Effector CD8-positive, alpha-beta T cell (primary cell): ENCODE measurements around the gene BLOC1S4.
"Not testable (repeated sequence)": the region's sequence is repeated elsewhere in the genome, so short reads cannot be mapped to it uniquely, and the experiment has no call there.

Experiments
- DNase-seq: peaks from one replicate; lab custom pipeline; 2025; lab: John Stamatoyannopoulos, UW

The BLOC1S4 gene

DNA sequence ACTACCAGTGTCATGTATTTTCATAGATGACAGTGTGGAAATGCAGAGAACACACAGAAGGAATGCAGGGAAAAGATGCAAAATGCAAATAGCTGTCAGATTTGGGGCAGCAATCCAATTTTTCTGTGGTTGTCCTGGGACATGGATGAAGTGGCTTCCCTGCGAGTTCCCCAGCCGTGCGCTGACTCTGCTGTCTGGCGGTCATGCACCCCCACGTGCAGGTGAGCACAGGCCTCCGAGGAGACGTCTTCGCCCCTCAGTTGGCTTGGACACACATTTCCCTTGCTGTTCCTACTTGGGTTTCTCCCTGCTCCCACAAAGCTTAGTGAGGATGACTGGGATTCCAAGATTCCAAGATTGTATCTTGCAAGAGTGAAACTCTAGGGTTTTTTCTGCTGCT is 24.4 kb downstream of the BLOC1S4 start:
- no peak for DNase-seq

DNA sequence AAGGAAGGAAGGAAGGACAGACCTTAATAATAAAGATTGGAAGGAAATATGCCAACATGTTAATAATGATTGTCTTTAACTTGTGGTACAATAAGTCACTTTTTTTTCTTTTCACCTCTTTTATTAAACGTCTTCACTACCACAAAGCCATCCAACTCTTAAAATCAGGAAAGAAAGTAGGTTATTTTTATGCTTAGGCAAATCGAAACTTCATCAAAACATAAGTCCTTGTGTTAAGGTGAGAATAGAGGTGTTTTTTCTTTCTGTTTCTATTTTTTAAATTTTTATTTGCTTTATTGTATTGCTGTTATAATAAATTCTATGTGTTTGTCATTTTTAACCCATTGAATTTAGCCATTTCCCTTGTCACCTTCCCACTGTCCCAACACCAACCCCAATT is 26.5 kb downstream of the BLOC1S4 start:
- DNase-seq, result no peak

DNA sequence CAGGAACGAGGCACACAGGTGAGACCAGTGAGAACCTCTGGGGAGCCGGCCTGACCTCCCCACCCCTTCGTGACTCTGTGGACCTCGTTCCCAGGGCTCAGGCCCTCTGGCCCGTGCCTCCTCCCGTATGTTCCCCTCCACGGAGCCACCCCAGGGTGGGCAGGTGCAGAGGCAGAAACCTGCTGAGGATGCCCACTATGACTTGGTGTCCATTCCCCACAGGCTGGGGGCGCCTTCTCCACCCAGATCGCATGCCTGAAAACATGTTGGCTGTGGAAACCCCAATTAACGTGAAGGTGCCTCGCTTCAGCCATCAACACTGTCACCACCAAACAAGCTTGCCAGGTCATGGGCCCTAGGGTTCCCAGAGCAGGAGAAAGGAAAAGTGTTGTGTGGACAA is 27.0 kb downstream of the BLOC1S4 start:
- DNase-seq, result no peak

DNA sequence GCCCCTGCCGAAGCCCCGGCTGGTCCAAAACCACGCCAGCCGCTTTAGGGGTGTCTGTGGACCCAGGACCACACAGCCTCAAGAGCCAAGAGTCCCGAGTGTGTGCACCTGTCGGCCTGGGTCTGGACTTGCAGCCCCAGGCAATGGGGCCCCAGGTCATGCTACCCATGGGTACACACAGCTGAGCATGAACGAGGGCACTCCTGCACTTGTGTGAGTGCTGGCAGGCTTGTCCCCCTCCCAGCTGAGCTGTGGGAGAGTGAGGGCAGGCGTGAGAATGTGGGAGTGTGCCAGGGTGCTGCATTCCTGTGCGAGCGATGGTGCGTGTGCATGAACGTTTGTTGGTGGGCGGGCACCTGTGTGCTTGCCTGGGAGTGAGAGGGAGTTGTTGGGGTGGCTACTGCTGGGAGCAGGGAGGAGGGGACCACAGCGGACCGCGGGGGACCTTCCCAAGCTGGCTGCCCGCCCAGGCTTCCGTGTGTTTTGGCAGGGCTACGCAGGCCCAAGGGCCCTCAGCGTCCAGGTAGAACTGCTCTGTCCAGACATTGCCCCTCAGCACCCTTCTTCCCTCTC is 30.8 kb downstream of the BLOC1S4 start:
- DNase-seq, result no peak

DNA sequence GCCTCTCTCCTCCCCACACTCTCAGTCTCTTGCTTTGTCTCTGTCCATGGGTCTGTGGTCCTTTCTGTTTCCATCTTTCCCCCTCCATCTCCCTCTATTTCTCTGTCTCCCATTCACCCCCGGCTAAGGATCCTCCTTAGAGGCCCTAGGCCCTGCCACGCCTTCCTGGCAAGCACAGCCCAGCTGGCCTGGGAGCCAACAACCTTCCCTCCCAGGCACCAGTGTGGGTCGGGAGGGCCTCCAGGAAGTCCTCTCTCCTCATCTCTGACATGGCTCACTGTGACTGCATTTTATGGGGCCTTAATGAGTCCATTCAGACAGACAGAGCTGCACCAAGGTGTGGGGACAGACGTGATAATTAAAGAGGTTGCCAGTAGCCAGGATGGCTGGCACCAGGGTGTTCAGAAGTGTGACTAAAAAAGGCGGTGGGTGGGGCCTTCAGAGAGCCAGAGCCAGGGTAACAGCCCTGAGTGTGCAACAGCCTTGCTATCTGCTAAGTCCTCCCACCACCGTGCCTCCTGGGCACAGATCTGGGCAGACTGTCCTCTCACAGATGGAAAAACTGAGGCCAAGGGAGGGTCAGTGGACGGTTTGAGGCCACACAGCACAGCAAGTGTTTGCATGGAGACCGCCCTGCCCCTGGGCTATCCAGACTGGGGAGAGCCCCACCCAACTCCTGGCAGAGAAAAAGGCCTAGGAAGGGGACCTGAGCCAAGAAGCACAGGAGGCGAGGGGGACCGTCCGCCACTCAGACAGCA is 31.5 kb downstream of the BLOC1S4 start:
- DNase-seq, result no peak

DNA sequence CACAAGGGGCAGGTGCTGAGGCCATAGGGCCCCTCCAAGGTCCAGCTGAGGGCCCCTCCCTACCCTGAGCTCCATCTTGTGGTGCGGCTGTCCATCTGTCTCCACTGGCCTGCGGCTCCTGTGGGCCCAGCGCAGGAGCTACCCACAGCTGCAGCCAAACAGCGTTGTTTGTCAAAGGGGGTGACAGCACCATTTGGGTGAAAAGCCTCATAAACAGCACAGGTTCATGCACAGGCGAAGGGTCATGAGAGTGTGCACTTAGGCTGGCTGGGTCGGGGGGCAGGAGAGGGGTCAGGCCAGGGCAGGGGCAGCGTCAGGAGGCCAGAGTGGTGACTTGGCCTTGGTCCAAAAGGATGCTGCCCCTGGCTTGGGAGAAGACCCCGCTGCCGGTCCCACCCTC is 32.3 kb downstream of the BLOC1S4 start:
- DNase-seq, result no peak

DNA sequence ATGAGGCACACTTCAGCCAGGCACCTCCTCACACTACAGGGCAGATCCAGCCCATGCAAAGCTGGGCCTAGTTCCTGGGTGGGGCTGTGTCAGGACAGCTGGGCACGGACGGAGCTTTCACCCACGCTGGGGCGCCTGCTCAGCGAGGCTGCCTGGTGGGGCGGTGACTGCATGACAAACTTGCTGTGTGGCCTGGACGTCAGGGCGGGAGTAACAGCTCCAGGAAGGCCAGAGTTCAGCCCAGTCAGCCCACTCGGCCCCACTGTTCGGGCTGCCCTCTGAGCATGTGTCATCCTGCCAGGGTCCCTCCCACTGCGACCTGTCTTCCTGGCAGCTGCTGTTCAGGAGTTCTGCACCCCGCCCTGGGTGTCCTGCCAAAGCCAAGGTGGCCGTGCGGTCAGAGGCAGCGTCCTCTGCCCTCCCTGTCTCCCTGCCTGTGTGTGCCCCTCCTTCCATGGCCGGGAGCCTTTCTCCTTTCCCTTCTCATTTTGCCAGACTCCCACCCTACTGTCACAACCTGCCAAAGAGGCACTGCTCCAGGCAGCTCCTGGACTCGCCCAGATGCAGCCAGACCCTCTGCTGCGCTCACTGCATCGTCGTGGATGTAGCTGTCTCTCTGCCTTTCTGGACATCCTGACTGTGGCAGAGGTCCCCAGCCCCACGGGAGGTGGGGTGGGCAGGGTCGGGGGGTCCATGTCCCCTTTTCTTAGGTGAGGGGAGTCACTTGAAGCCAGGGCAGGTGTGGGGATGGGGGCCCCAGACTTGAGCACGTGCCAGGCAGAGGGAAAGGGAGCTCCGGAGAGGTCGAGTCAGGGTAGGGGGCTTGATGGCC is 33.6 kb downstream of the BLOC1S4 start:
- no peak for DNase-seq

DNA sequence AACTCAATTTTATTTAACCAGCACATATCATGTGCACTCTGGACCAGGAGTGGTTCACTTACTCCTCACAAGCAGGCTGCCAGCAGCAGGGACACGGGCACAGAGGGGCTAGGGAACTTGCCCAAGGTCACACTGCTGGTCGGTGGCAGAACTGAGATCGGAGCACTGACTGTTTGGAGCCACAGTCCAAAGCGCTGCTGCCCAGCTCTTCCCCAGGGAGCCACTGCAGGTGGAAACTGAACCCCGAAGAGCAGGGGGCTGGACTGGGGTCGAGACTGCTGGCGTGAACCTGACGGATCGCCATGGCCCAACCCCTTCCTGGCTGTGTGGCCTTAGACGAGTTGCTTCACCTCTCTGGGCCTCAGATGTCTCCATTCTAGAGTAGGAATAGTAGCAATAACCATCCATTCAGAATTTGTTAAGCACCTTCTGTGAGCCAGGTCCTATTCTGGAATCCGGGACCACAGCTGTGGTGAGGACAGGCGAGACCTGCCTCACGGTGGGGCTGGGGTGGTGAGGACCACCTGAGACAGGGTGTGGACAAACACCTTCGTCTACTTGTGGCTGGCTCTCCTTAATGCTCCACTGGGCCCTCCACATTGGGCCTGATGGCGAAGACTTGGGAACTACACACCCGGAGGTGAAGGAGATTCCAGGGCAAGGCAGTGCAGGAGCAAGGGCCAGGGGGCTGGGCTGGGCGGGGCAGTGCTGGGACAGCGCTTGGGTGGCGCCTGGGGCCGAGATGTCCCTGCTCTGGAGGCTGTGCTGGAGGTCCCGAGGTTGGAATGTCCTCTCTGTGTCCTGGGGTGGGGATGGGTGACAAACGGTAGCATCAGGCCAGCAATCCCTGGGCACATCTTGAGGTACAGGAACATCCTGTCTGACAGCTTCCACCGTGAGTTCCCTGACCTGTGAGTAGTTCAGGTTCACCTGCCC is 34.6 kb downstream of the BLOC1S4 start:
- no peak for DNase-seq

DNA sequence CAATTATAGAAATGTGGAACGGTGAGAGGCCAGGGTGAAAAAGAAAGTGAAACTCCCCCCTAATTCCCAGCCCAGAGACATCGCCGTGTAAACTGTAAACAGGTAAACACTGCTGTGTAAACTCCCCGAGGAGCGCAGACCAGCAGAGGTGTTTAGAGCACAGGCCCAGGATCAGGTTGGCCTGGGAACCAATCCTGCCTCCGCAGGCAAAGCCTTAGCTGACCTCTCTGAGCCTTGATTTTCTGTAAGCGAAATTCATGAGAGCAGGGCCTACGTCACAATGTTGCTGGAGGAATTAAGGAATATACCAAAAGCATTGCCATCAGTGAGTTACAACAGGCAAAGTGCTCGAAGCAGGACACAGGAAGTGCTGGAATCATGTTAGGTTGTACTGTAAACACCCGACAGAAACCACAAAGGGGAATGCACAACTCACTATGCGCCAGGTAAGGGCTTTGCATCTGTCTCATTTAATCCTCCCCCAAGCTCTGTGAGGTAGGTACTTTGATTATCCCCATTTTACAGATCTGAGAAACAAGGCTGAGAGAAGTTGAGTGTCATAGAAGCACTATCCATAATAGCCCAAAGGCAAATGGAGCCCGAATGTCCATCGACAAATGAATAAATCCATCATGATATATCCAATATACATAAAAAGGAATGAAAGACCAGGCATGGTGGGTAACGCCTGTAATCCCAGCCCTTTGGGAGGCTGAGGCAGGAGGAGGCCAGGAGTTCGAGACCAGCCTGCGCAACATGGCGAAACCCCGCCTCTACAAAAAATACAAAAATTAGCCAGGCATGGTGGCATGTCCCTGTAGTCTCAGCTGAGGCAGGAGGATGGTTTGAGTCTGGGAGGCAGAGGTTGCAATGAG is 35.9 kb downstream of the BLOC1S4 start:
- DNase-seq, result no peak

DNA sequence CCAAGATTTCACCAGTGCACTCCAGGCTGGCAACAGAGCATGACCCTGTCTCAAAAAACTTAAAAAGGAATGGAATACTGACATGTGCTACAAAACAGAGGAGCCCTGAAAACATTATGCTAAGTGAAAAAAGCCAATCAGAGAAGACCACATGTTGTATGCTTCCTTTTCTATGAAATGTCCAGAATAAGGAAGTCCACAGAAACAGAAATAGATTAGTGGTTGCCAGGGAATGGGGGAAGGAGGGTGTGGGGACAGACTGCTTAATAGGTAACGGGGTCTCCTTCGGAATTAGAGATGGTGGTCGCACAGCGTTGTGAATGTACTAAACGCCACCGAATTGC is 36.5 kb downstream of the BLOC1S4 start:
- DNase-seq, result no peak

DNA sequence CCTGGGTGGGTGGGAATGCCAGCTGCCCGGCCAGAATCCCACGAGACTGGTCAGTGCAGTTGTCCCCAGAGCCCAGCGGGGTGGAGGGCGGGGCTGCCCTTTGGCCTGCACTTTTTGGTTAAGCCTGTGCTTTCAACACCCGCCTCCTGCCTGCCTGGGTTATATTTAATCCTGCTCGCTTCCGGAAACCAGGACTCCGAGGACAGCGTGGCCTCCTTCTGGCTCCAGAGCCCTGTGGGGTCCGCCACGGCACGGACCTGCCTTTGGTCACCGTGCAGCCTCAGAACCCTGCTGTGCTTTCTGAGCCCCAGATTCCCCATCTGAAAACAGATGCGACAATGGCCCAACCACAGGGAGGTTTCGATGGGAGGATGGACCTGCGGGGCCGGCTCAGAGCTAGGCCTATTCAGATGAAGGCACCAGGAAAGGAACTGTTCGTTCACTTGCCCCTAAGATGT is 37.2 kb downstream of the BLOC1S4 start:
- DNase-seq, result no peak

DNA sequence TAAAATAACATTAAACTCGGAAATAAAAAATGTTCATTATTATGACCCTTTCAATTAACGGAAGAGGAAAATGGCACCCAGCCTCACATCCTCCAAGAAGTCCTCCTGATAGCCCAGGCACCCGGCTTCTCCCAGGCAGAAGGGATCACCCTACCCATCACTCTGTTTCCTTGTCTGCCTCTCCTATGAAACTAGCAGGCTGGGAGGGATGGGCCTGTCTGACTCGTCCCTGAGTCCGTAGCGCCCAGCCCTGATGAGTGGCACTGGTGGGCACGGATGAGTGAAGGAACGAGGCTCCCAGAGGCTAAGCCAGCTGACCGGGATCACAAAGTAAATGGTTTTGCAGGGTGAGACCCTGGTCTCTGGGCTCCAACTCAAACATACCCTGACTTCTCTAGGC is 37.9 kb downstream of the BLOC1S4 start:
- no peak for DNase-seq

DNA sequence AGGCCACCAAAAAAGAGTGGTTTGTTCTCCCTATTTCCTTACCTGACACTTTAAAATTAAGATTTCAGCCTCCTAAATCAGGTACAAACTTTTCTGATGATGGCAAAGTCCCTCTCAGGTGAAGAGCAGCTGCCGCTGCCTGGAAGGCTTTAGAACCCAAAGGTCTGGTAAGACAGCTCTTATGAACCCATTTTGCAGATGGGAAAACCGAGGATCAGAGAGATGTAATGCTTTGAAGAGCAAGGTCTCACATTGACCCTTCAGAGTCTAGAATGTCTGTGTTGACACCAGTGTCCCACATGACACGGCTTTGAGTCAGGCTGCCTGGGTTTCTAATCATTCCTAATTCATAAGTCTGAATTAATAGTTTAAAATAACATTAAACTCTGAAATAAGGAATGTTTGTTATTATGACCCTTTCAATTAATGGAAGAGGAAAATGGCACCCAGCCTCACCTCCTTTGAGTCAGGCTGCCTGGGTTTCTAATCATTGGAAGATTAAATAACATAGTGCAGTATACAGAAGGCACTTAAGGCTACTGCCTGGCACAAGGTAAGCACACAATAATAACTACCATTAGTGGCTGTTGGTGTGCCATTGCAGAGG is 38.6 kb downstream of the BLOC1S4 start:
- no peak for DNase-seq

DNA sequence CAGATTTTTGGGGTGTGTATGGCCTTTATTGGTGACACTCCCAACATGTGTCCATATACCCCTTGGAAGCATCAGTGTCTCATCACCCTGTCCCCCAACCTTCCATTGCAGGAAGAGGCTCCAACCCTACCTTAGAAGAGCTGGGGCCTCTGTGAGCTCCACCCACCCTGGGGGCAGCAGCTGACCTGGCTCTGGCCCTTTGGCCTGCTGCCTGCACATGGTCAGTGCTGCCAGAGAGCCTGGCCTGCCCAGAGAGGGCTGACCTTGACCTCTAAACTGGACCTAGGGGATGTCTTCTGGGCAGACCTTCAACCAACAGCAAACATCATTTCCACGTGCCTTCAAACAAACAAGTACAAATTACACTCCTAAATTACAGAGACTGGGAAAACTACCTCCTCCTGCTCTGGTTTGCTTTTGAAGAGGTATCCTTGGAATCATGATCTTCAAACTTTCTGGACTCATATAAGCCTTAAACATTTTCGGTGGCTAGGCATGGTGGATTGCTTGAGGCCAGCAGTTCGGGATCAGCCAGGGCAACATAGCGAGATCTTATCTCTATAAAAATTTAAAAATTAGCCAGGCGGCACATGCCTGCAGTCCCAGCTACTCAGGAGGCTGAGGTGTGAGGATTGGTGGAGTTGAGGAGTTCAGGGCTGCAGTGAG is 39.2 kb downstream of the BLOC1S4 start:
- DNase-seq, result no peak

DNA sequence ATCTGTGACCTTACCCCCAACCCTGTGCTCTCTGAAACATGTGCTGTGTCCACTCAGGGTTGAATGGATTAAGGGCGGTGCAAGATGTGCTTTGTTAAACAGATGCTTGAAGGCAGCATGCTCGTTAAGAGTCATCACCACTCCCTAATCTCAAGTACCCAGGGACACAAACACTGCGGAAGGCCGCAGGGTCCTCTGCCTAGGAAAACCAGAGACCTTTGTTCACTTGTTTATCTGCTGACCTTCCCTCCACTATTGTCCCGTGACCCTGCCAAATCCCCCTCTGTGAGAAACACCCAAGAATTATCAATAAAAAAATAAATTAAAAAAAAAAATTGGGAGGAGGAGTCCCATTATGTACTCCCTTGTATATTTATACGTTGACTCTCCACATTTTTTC is 40.4 kb downstream of the BLOC1S4 start:
- DNase-seq, result not testable (repeated sequence)

DNA sequence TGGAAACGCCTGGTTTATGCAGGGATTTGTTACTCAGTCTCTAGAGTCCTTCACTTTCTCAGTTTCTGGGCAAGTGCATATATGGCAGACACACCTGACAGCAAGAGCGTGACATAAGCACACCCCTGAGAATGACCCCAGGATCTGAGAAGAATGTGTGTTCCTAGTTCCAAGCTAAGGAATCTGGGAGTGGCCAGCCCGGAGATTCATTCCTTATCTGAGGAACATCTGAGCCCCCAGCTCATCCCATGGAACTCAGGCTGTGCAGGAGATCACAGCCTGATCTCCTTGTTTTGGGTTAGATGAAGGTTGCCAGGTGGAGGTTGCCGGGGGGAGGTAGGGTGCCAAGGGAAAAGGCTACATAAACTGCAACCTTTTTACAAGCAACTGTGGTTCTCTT is 42.8 kb downstream of the BLOC1S4 start:
- no peak for DNase-seq

DNA sequence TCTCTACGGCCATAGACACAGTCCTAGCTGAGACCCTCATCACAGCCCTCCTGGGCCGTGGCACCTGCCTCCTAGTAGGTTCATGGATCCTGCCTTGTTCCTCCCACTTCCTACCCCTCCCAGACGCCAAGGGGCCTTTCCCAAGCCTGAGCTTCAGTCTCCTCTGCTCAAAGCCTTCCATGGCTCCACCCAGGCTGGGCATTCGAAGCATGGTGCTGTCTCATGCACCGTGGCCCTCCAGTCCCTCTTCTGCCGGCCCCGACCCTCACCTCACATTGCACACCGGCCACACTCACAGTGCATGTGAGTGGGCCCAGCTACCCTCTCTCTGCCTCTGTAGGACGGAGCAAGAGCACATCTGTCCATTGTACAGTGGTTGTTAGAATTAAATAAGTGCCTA is 44.9 kb downstream of the BLOC1S4 start:
- DNase-seq, result no peak

DNA sequence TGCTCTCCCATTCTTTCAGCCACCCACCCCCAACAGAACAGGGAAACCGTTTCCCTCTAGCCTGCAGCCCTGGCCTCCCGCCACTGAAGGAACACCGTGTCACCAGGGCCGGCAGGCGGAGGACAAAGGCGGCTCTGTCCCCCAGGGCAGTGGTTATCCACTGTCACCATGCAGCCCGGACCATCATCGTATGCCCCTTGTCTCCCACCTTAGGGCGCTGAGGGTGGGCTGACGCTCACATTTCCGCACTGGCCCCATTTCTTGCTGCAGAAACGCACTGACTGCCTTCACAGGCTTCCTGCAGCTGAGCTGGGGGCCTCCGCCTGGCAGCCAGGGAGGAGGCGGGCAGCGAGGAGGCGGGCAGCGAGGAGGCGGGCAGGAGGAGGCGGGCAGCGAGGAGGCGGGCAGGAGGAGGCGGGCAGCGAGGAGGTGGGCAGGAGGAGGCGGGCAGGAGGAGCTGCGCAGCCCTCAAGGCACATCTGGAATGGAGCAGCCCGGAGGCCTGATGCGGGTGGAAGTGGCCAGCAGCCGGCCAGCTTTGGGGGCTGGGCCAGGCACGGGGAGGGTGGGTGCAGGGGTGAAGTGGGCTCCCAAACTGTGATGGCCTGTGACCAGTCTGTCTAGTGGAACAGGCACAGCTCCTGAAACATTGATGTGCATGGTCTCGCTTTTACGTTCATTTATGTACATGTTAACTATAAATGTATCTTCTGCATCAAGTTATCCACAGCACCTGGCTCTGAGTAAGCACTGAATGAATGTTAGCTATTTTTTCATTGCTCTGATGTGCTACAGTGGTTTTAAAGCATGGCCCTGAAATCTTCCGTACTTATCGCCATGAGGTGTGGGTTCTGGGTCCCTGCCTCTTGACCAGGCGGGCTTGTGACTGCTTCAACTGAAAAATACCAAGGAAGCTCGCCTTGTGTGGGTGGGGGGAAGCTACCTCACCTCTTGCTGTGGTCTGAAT is 46.0 kb downstream of the BLOC1S4 start:
- DNase-seq, result no peak

DNA sequence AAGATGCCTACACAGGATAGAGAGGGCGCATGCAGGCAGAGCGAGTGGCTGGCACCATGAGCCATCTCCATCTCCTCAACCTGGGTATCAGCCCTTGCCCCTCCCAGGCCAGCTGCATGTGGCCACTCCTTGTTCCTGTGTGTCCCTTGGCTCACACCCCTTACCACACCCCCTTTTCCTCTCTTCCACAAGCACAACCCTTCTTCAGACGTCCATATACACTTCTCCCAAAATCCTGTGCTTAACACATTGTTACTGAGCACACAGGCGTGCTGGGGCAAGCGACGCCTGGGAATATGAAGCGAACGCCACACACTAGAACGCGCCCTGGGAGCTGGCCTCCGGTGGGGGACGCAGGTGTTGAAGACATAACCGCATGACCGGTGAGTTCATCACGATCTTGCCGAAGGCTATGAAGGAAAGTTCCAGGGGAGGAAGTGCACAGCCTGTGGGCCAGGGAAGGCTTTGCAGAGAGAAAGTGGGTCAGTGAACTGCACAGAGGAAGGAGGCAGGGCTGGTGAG is 47.4 kb downstream of the BLOC1S4 start:
- DNase-seq, result no peak
